ENCODE results near the gene CRYL1. TPM values are rescaled to one million over a fixed set of nuclear protein-coding genes. Genes with fewer than 3 reads are reported as not detected.

The CRYL1 gene
- total RNA-seq, 3 donors from 2014 or later = 27.5 to 68.3 (median 29.0) TPM

- intact Hi-C loops (cut with DNase I; ENCODE audit: low total_unique reads) = no loop called here
- Histone ChIP-seq H3K4me1 (no peaks in the 10 kb centered on the region), H3K4me3 (no peak overlapping the region), H3K27me3 (no peaks in the 10 kb centered on the region), H3K9me3 (no peaks in the 10 kb centered on the region), H3K27ac (peak overlapping the region in 1 of 2 donors; percentile 38), H3K36me3 (no peaks in the 10 kb centered on the region)
- TF ChIP-seq CTCF (IDR thresholded peaks at IDR 0.05) (no peak), POLR2AphosphoS5 (IDR thresholded peaks at IDR 0.05) (no peak), POLR2A (IDR thresholded peaks at IDR 0.05) (no peak)
- DNase-seq (ENCODE audit: low spot score in 2 of 2) = no peak
These were observed 5.8 kb downstream of the CRYL1 start for GRCh38 chr13:20519875-20520274.

- TF ChIP-seq CTCF (IDR thresholded peaks at IDR 0.05) = no peak
- no peak for TF ChIP-seq POLR2A (IDR thresholded peaks at IDR 0.05)
- no peaks in the 10 kb centered on the region for H3K9me3 ChIP-seq
- no peaks in the 10 kb centered on the region for H3K36me3 ChIP-seq
- H3K4me1 ChIP-seq = no peaks in the 10 kb centered on the region
- no peak for DNase-seq (ENCODE audit: low spot score in 2 of 2)
- intact Hi-C loops (cut with DNase I; ENCODE audit: low total_unique reads) = no loop called here
- H3K27me3 ChIP-seq = no peaks in the 10 kb centered on the region
- no peak overlapping the region for H3K4me3 ChIP-seq
- H3K27ac ChIP-seq = peak overlapping the region in 1 of 2 donors; percentile 43
These were observed 7.0 kb downstream of the CRYL1 start for GRCh38 chr13:20518660-20519100.

GRCh38 chr13:20514866-20515265 is 10.8 kb downstream of the CRYL1 start:
- DNase-seq (ENCODE audit: low spot score in 2 of 2) = no peak
- H3K27ac ChIP-seq = no peak overlapping the region
- H3K4me1 ChIP-seq = no peaks in the 10 kb centered on the region
- no peak overlapping the region for H3K4me3 ChIP-seq
- H3K27me3 ChIP-seq = no peaks in the 10 kb centered on the region
- H3K36me3 ChIP-seq = no peaks in the 10 kb centered on the region
- intact Hi-C loops (cut with DNase I; ENCODE audit: low total_unique reads) = no loop called here
- no peaks in the 10 kb centered on the region for H3K9me3 ChIP-seq
- TF ChIP-seq POLR2AphosphoS5 (IDR thresholded peaks at IDR 0.05) (no peak), CTCF (IDR thresholded peaks at IDR 0.05) (no peak), POLR2A (IDR thresholded peaks at IDR 0.05) (no peak)

GRCh38 chr13:20513466-20513995 is 12.1 kb downstream of the CRYL1 start:
- H3K27me3 ChIP-seq = no peaks in the 10 kb centered on the region
- no peaks in the 10 kb centered on the region for H3K36me3 ChIP-seq
- H3K27ac ChIP-seq = no peak overlapping the region
- TF ChIP-seq POLR2A (IDR thresholded peaks at IDR 0.05) (no peak), CTCF (IDR thresholded peaks at IDR 0.05) (no peak)
- intact Hi-C loops (cut with DNase I; ENCODE audit: low total_unique reads) = no loop called here
- DNase-seq (ENCODE audit: low spot score in 2 of 2) = no peak
- no peaks in the 10 kb centered on the region for H3K4me1 ChIP-seq
- no peak overlapping the region for H3K4me3 ChIP-seq
- no peaks in the 10 kb centered on the region for H3K9me3 ChIP-seq

GRCh38 chr13:20512042-20512683 is 13.5 kb downstream of the CRYL1 start:
- no peak overlapping the region for H3K27ac ChIP-seq
- DNase-seq (ENCODE audit: low spot score in 2 of 2) = no peak
- H3K4me1 ChIP-seq = no peaks in the 10 kb centered on the region
- H3K27me3 ChIP-seq = no peaks in the 10 kb centered on the region
- H3K4me3 ChIP-seq = no peak overlapping the region
- TF ChIP-seq POLR2A (IDR thresholded peaks at IDR 0.05) = no peak
- H3K9me3 ChIP-seq = no peaks in the 10 kb centered on the region
- intact Hi-C loops (cut with DNase I; ENCODE audit: low total_unique reads) = no loop called here
- no peaks in the 10 kb centered on the region for H3K36me3 ChIP-seq

All from breast epithelium (tissue), 4 donors.